ENCODE results near the gene NOXO1. TPM values are rescaled to one million over a fixed set of nuclear protein-coding genes. Genes with fewer than 3 reads are reported as not detected.

Gene NOXO1
- total and polyA plus RNA-seq, 11 donors: 0.06 to 0.15 TPM; not detected in 9

- no peak for TF ChIP-seq POLR2A (IDR thresholded peaks at IDR 0.05)
- peak in 1 of 12 donors; percentile 9 for TF ChIP-seq CTCF (IDR thresholded peaks at IDR 0.05)
- H3K4me3 ChIP-seq: no peak overlapping the region
- peaks cover 0 to 12% (median 7%) of the 10 kb centered on the region in 12 donors for H3K4me1 ChIP-seq
- H3K9me3 ChIP-seq: no peaks in the 10 kb centered on the region
- DNase-seq: peak in 1 of 5 donors; percentile 54
- ATAC-seq: peak in 3 of 4 donors; percentile 7 to 51 (median 15)
- no peak overlapping the region for H3K27ac ChIP-seq
- no peaks in the 10 kb centered on the region for H3K27me3 ChIP-seq
- 65 to 72% (median 70%) methylated on average over 16 to 19 of the region's 19 CpGs for WGBS, 4 donors
- peaks cover 0 to 8% (median under 1%) of the 10 kb centered on the region in 9 donors for H3K36me3 ChIP-seq
- intact Hi-C loops (cut with DNase I): loop anchor here in 1 of 10 donors (5.0 kb wide), 1 partner anchor 70 kb away; no protein-coding TSS in a partner anchor
These were observed 48.9 kb downstream of the NOXO1 start for GRCh38 chr16:1932050-1933028.

GRCh38 chr16:1930338-1930720 is 50.9 kb downstream of the NOXO1 start:
- H3K36me3 ChIP-seq: no peaks in the 10 kb centered on the region
- DNase-seq: no peak
- H3K27ac ChIP-seq: no peak overlapping the region
- H3K4me1 ChIP-seq: peaks cover 0 to 12% (median 7%) of the 10 kb centered on the region in 12 donors
- H3K9me3 ChIP-seq: no peaks in the 10 kb centered on the region
- TF ChIP-seq CTCF (IDR thresholded peaks at IDR 0.05) (no peak), POLR2A (IDR thresholded peaks at IDR 0.05) (no peak)
- whole genome bisulfite sequencing, 4 donors: 61 to 84% (median 78%) methylated on average over 10 of the region's 10 CpGs
- no peaks in the 10 kb centered on the region for H3K27me3 ChIP-seq
- ATAC-seq: no peak
- H3K4me3 ChIP-seq: peak overlapping the region in 1 of 12 donors; percentile 70
- intact Hi-C loops (cut with DNase I): loop anchor here in 2 of 10 donors (2.0 to 5.0 kb wide), 2 partner anchors 66 to 68 kb away; no protein-coding TSS in a partner anchor

GRCh38 chr16:1929578-1930337 is 51.5 kb downstream of the NOXO1 start:
- peak; percentile 90 to 97 (median 91) for DNase-seq

More at GRCh38 chr16:1929578-1930337, 51.5 kb downstream of the NOXO1 start:
- no peaks in the 10 kb centered on the region for H3K9me3 ChIP-seq
- intact Hi-C loops (cut with DNase I): loop anchor here in 8 of 10 donors (1.0 to 5.0 kb wide), 4 partner anchors 65 to 222 kb away; partner anchors contain the start of gene MAPK8IP3 (in 1 of the 8)
- WGBS, 4 donors: 12 to 32% (median 18%) methylated on average over 17 to 70 of the region's 70 CpGs
- H3K27me3 ChIP-seq: peaks cover 0 to 5% (median 0%) of the 10 kb centered on the region in 9 donors
- TF ChIP-seq POLR2A (IDR thresholded peaks at IDR 0.05) (peak in 1 of 2 donors; percentile 50), CTCF (IDR thresholded peaks at IDR 0.05) (peak; percentile 83 to 100 (median 98))
- peak overlapping the region; percentile 36 to 85 (median 76) for H3K27ac ChIP-seq
- peak; percentile 75 to 95 (median 91) for ATAC-seq
- H3K4me3 ChIP-seq: peak overlapping the region; percentile 37 to 74 (median 64)
- peaks cover 0 to 12% (median 7%) of the 10 kb centered on the region in 12 donors for H3K4me1 ChIP-seq
- H3K36me3 ChIP-seq: no peaks in the 10 kb centered on the region

Data from heart left ventricle (tissue), 16 donors.